HG02678 (cell line): ENCODE measurements around the gene MINAR1.
"Not testable (repeated sequence)": the region's sequence is repeated elsewhere in the genome, so short reads cannot be mapped to it uniquely, and the experiment has no call there.

Experiments used
- ATAC-seq: cut with Tn5 transposase; IDR thresholded peaks from one replicate; pipeline ENCODE4 v1.9.1; 2021; ENCODE audit warnings: mild to moderate bottlenecking, moderate library complexity; ENCODE audit not compliant: unreplicated experiment

Gene MINAR1

GRCh38 chr15:79431636-79432344 is at the start of gene MINAR1:
TSS of gene MINAR1 (plus strand) at chr15:79432336. CDS start at chr15:79456148, 23,812 bp downstream.
- ATAC-seq: no peak

GRCh38 chr15:79394231-79394630 is 37.9 kb upstream of the MINAR1 start:
- ATAC-seq: no peak

- no peak for ATAC-seq
Observed at GRCh38 chr15:79396850-79397249, 35.3 kb upstream of the MINAR1 start.

- no peak for ATAC-seq
Observed at GRCh38 chr15:79397269-79397910, 34.7 kb upstream of the MINAR1 start.

- no peak for ATAC-seq
Observed at GRCh38 chr15:79399606-79400005, 32.5 kb upstream of the MINAR1 start.

GRCh38 chr15:79400650-79401049 is 31.5 kb upstream of the MINAR1 start:
- no peak for ATAC-seq

GRCh38 chr15:79401301-79401700 is 30.8 kb upstream of the MINAR1 start:
- no peak for ATAC-seq

- ATAC-seq: no peak
Observed at GRCh38 chr15:79402136-79402535, 30.0 kb upstream of the MINAR1 start.

- ATAC-seq: no peak
Observed at GRCh38 chr15:79403501-79403900, 28.6 kb upstream of the MINAR1 start.

GRCh38 chr15:79406210-79406609 is 25.9 kb upstream of the MINAR1 start:
- ATAC-seq: no peak

GRCh38 chr15:79408041-79408440 is 24.1 kb upstream of the MINAR1 start:
- no peak for ATAC-seq

GRCh38 chr15:79410237-79410636 is 21.9 kb upstream of the MINAR1 start:
- ATAC-seq: no peak

GRCh38 chr15:79412010-79412409 is 20.1 kb upstream of the MINAR1 start:
- no peak for ATAC-seq

- no peak for ATAC-seq
Observed at GRCh38 chr15:79412429-79412828, 19.7 kb upstream of the MINAR1 start.

- ATAC-seq: no peak
Observed at GRCh38 chr15:79416876-79417275, 15.3 kb upstream of the MINAR1 start.

- ATAC-seq: no peak
Observed at GRCh38 chr15:79418693-79419279, 13.3 kb upstream of the MINAR1 start.

GRCh38 chr15:79425591-79426295 is 6.4 kb upstream of the MINAR1 start:
- no peak for ATAC-seq

GRCh38 chr15:79426899-79427298 is 5.2 kb upstream of the MINAR1 start:
- not testable (repeated sequence) for ATAC-seq

GRCh38 chr15:79427781-79428598 is 4.1 kb upstream of the MINAR1 start:
- no peak for ATAC-seq

- no peak for ATAC-seq
Observed at GRCh38 chr15:79430901-79431635, 1.1 kb upstream of the MINAR1 start.
